PFSK-1 (cell line): ENCODE data around the gene FLT3.

Experiments used
- POLR2AphosphoS5 ChIP-seq: IDR thresholded peaks from 2 replicates; pipeline ENCODE4 v1.6.1; 2012; ENCODE audit warnings: low read depth, mild to moderate bottlenecking, control low read depth, low read length, moderate library complexity
- REST ChIP-seq, 2 experiments: IDR thresholded peaks; 2 replicates each; pipeline versions ENCODE4 v1.6.1 to v1.8.0; 2011 to 2012; ENCODE audit warnings: low read depth in 2 of 2, low read length in 2 of 2, control low read depth in 1 of 2, inconsistent platforms in 1 of 2, mild to moderate bottlenecking in 1 of 2, moderate library complexity in 1 of 2; ENCODE audit not compliant: insufficient read depth in 1 of 2
- SIN3A ChIP-seq: IDR thresholded peaks from 2 replicates; pipeline ENCODE4 v1.6.1; 2012; ENCODE audit warnings: mild to moderate bottlenecking, low read length, moderate library complexity, borderline replicate concordance; ENCODE audit not compliant: insufficient read depth
- TAF1 ChIP-seq: IDR thresholded peaks from 2 replicates; pipeline ENCODE4 v1.6.1; 2012; ENCODE audit warnings: low read length, control low read depth, borderline replicate concordance; ENCODE audit not compliant: insufficient read depth

DNA sequence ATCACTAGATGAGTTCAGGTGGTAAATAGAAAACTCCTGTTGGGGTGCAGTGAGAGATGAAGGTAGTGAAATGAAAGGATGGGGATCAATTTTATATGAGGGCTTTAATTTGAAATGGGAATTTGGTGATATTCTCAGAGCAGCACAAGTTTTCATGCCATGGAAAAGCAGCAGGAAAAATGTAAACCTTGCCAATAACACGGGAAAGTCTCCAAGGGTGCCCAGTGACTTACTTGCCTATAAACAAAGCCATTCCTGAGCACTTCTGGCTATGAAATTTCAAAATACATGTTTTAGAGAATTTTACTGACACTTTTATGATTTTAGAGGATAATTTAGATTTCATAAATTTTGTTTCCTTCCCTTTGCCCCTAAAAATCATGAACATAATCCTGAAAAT, 16.4 kb upstream of the FLT3 start:
- no peak for TF ChIP-seq POLR2AphosphoS5
- TF ChIP-seq TAF1 = no peak
- no peak for TF ChIP-seq REST (IDR thresholded peaks at IDR 0.05; ENCODE audit: insufficient read depth in 1 of 2, low read depth in 2 of 2, low read length in 2 of 2)
- TF ChIP-seq SIN3A = no peak
